SK-N-MC (cell line): ENCODE measurements around the gene MVK.

Experiments used
- EZH2 ChIP-seq: fragments of 200-600 bp; sonication (generic); IDR thresholded peaks from one replicate; pipeline ENCODE4 v1.6.1; 2017; ENCODE audit warnings: antibody characterized with exemption
- POLR2AphosphoS5 ChIP-seq: IDR thresholded peaks from 2 replicates; pipeline ENCODE4 v1.6.1; 2012; ENCODE audit warnings: mild to moderate bottlenecking, low read depth, low read length, borderline replicate concordance

DNA sequence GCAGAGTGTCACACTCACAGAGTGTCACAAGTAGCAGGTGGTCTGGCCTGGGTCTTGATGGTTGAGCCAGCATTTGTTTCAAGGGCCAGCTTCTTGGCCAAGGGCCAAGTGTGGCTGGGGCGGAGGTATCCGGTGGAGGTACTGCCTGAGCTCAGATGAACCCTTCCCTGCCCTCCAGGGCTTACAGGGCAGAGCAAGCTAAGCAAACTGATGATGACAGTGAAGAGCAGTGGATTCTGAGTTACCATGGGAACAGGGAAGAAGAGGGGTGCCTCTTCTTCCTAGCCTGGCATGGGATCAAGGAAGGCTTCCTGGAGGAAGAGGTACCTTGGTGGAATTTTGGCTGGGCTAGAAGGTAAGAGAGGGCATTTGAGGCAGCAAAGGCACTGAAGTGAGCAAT lies 35.7 kb downstream of the MVK start:
- TF ChIP-seq EZH2 (no peak), POLR2AphosphoS5 (no peak)
